A673 (cell line): ENCODE results near the gene DIP2C.

ENCODE experiments used
- EZH2 ChIP-seq: fragments of 200-600 bp; sonication (generic); IDR thresholded peaks from 2 replicates; pipeline ENCODE4 v1.6.1; 2017; ENCODE audit warnings: borderline replicate concordance, low read depth, mild to moderate bottlenecking, mixed read lengths, antibody characterized with exemption, low read length; ENCODE audit not compliant: poor library complexity, severe bottlenecking
- TF ChIP-seq, protein P1 (sequence below): fragments of 300-800, 200-600 bp; sonication (generic); conservative IDR thresholded peaks from 2 replicates; pipeline ENCODE4 v1.5.1; 2017; ENCODE audit warnings: low read depth, mild to moderate bottlenecking, antibody characterized with exemption, low read length, moderate library complexity, mixed read lengths

- TF ChIP-seq, protein P1, sequence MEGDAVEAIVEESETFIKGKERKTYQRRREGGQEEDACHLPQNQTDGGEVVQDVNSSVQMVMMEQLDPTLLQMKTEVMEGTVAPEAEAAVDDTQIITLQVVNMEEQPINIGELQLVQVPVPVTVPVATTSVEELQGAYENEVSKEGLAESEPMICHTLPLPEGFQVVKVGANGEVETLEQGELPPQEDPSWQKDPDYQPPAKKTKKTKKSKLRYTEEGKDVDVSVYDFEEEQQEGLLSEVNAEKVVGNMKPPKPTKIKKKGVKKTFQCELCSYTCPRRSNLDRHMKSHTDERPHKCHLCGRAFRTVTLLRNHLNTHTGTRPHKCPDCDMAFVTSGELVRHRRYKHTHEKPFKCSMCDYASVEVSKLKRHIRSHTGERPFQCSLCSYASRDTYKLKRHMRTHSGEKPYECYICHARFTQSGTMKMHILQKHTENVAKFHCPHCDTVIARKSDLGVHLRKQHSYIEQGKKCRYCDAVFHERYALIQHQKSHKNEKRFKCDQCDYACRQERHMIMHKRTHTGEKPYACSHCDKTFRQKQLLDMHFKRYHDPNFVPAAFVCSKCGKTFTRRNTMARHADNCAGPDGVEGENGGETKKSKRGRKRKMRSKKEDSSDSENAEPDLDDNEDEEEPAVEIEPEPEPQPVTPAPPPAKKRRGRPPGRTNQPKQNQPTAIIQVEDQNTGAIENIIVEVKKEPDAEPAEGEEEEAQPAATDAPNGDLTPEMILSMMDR, result no peak
- TF ChIP-seq EZH2, result no peak
Observed at GRCh38 chr10:451856-452255, 237.6 kb downstream of the DIP2C start.
